Fibroblast of pulmonary artery (primary cell): ENCODE measurements around the gene HSDL1.

ENCODE experiments used
- DNase-seq: peaks from one replicate; pipeline ENCODE4 v3.0.0-alpha.2; 2010; ENCODE audit warnings: low read depth
- H3K4me3 ChIP-seq: replicated peaks from 2 replicates; pipeline ENCODE4 v1.5.1; 2011; ENCODE audit warnings: low read depth, mild to moderate bottlenecking, control low read depth, low read length, moderate library complexity
- CTCF ChIP-seq: IDR thresholded peaks from 2 replicates; pipeline ENCODE4 v1.5.1; 2011; ENCODE audit warnings: mild to moderate bottlenecking, control low read depth, low read length, inconsistent platforms; ENCODE audit errors: missing control alignments

Gene HSDL1

DNA sequence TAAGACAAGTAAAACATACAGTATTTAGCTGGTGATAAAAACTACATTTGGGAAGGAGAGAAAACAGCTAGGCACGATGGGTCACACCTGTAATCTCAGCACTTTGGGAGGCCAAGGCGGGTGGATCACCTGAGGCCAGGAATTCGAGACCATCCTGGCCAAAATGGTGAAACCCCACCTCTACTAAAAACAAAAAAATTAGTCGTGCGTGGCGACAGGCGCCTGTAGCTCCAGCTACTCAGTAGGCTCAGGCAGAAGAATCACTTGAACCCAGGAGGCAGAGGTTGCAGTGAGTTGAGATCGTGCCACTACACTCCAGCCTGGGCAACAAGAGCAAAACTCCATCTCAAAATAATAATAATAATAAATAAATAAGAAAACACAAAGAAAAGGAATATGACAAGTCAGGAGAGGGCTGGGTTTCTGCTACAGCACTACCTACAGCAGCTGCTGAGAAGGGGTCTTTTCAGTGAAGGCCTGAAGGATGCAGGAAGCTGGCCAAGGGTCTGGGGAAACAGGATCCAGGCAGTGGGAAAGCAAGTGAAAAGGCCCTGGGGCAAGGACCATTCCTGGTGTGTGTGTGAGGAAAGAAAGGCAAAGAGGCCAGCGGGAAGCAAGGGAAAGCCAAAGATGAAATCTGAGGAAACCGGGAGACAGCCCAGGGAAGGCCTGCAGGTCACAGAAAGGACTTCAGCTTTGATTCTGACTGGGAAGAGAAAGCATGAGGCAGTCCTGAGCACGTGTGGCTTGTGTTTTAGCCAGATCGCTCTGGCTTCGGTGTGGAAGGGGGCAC lies 38.8 kb downstream of the HSDL1 start:
- no peak for DNase-seq
- no peak for TF ChIP-seq CTCF
- no peak overlapping the region for H3K4me3 ChIP-seq

DNA sequence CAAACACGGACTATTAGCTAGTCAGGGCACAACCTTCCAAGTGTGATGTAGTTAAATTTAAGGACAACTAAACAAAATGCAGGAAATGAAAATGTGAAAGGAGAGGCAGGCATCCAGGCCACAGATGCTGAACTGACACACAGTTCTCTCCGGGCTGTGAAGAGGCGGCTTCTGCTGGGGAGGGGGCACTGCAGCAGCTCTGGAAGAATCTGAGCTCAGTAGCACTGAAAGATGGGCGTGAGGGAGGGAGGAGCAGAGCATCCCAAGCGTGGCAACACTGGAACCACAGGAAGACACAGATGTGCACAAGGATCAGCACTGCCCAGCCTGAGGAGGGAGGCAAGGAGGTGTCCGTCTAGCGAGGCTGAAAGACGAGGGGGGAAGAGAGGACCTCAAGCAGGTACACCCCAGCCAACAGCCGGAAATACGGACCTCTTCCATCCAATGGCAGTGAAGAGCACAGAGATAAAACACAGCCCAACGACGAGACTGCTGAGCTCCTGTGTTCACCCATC lies 39.6 kb downstream of the HSDL1 start:
- TF ChIP-seq CTCF, result no peak
- DNase-seq, result no peak
- no peak overlapping the region for H3K4me3 ChIP-seq

GRCh38 chr16:84104231-84104630 lies 40.7 kb downstream of the HSDL1 start:
- no peak for TF ChIP-seq CTCF
- no peak for DNase-seq
- no peak overlapping the region for H3K4me3 ChIP-seq

- TF ChIP-seq CTCF, result no peak
Measured at GRCh38 chr16:84103678-84104077, 41.3 kb downstream of the HSDL1 start.

GRCh38 chr16:84098939-84099338 lies 46.0 kb downstream of the HSDL1 start:
- H3K4me3 ChIP-seq, result no peak overlapping the region
- TF ChIP-seq CTCF, result no peak
- DNase-seq, result no peak

More at GRCh38 chr16:84103678-84104077, 41.3 kb downstream of the HSDL1 start:
- H3K4me3 ChIP-seq, result no peak overlapping the region
- no peak for DNase-seq

DNA sequence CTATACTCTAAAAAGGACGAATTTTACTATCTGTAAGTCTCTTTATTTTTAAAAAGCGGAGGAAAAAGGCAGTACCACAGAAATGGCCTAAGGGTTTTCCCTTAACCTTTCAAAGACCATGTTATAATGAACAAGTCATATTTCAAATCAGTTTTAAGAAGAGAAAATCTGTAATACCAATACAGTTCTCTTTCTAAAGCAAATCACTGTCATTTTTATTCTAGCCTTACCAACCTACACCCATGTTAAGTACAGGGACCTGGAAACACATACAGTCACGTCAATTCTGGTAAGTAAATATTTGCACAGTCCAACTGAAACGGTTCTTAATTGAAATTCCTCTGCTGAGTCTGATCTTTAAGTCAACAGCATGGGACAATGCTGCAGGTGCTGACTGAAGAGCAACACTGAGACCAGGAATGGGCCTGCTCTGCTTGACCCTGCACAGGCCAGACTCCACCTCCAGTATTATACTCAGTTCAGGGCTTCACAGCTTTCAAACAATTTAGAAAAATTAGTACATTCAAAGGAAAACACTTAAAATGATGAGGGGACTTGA lies 48.5 kb downstream of the HSDL1 start:
- TF ChIP-seq CTCF, result no peak

More for the DNA sequence above, 48.5 kb downstream of the HSDL1 start:
- no peak overlapping the region for H3K4me3 ChIP-seq
- no peak for DNase-seq
